GM12878 (cell line): ENCODE measurements around the gene TDO2. TPM values are rescaled to one million over a fixed set of nuclear protein-coding genes. Genes with fewer than 3 reads are reported as not detected.

Source experiments
- ATAC-seq: fragments of 200-7000 bp; cut with Tn5 transposase; 3 replicates; pipeline ENCODE4 v1.9.1; 2020; ENCODE audit warnings: mild to moderate bottlenecking, moderate library complexity
- BruUV-seq: library from RNA; stranded (reverse); fragments of 400-500 nt; replicated peaks from 2 replicates; lab custom pipeline; 2021; lab: Mats Ljungman, UMichigan
- CTCF ChIA-PET: fragments of 300-600 bp; sonication (Branson Sonifier 250); formaldehyde crosslinking; extraction: SDS; loops from one replicate; lab custom pipeline; 2021; ENCODE audit warnings: inconsistent platforms; lab: Yijun Ruan, JAX
- POLR2A ChIA-PET: fragments of 350-600 bp; formaldehyde crosslinking; extraction: SDS; loops from one replicate; lab custom pipeline; 2021; ENCODE audit warnings: inconsistent platforms; lab: Charles Lee
- RAD21 ChIA-PET: fragments of 300-600 bp; sonication (Branson Sonifier 250); formaldehyde crosslinking; loops from one replicate; lab custom pipeline; 2023; ENCODE audit warnings: antibody characterized with exemption; ENCODE audit not compliant: unreplicated experiment; lab: Charles Lee
- SMC1A ChIA-PET: fragments of 300-600 bp; sonication (Branson Sonifier 250); formaldehyde crosslinking; loops from one replicate; lab custom pipeline; 2023; ENCODE audit not compliant: unreplicated experiment, uncharacterized antibody; lab: Charles Lee
- DNase-seq: peaks from one replicate; pipeline ENCODE4 v3.0.0-alpha.2; 2011; ENCODE audit warnings: low read depth, low spot score
- FAIRE-seq: peaks from 3 replicates; lab custom pipeline; 2011; peaks lifted over from hg19 to GRCh38; lab: Jason Lieb, UNC
- H2AFZ ChIP-seq: 2 replicates; pipeline ENCODE4 v1.6.0; 2011; ENCODE audit warnings: low read depth, low read length, control low read depth; ENCODE audit not compliant: control insufficient read depth
- H3K27ac ChIP-seq: 2 replicates; pipeline ENCODE4 v1.5.1; 2011; ENCODE audit warnings: control low read depth; ENCODE audit not compliant: control insufficient read depth, insufficient read depth
- H3K27me3 ChIP-seq, 2 experiments: replicated peaks in 1 of 2; 2 replicates each; pipeline versions ENCODE4 v1.6.0 to v1.6.1; 2011; ENCODE audit warnings: low read length in 1 of 2; ENCODE audit not compliant: control insufficient read depth in 2 of 2, insufficient read depth in 2 of 2
- H3K36me3 ChIP-seq, 2 experiments: 2 replicates each; pipeline ENCODE4 v1.5.1; 2011; ENCODE audit warnings: low read length in 1 of 2; ENCODE audit not compliant: control insufficient read depth in 2 of 2, insufficient read depth in 2 of 2
- H3K4me1 ChIP-seq: 2 replicates; pipeline ENCODE4 v1.6.1; 2011; ENCODE audit warnings: mild to moderate bottlenecking, low read length, moderate library complexity, mixed read lengths; ENCODE audit not compliant: control insufficient read depth, insufficient read depth
- H3K4me2 ChIP-seq: 2 replicates; pipeline ENCODE4 v1.6.0; 2011; ENCODE audit warnings: control low read depth; ENCODE audit not compliant: control insufficient read depth, insufficient read depth
- H3K4me3 ChIP-seq: fragments of 200-600 bp; sonication (generic); 2 replicates; pipeline ENCODE4 v1.5.1; 2016
- H3K79me2 ChIP-seq: 2 replicates; pipeline ENCODE4 v1.6.0; 2011; ENCODE audit warnings: low read length; ENCODE audit not compliant: control insufficient read depth, insufficient read depth
- H3K9ac ChIP-seq: 2 replicates; pipeline ENCODE4 v1.8.0; 2011; ENCODE audit warnings: low read length, control low read depth, mixed read lengths; ENCODE audit not compliant: control insufficient read depth, insufficient read depth
- H3K9me3 ChIP-seq: replicated peaks from 3 replicates; pipeline ENCODE4 v1.5.1; 2011; ENCODE audit warnings: mild to moderate bottlenecking, low read length; ENCODE audit not compliant: control insufficient read depth, insufficient read depth
- H4K20me1 ChIP-seq: 2 replicates; pipeline ENCODE4 v1.6.0; 2011; ENCODE audit not compliant: control insufficient read depth, insufficient read depth
- IKZF1 ChIP-seq: fragments of 450-650 bp; conservative IDR thresholded peaks from 2 replicates; pipeline ENCODE4 v1.6.1; 2017; ENCODE audit warnings: antibody characterized with exemption, mild to moderate bottlenecking
- IRF4 ChIP-seq: IDR thresholded peaks from 2 replicates; pipeline ENCODE4 v1.6.1; 2011; ENCODE audit warnings: low read depth, low read length
- REST ChIP-seq: IDR thresholded peaks from 2 replicates; pipeline ENCODE4 v1.6.1; 2012; ENCODE audit warnings: mild to moderate bottlenecking, low read depth, low read length
- TCF12 ChIP-seq: IDR thresholded peaks from 2 replicates; pipeline ENCODE4 v1.6.1; 2011; ENCODE audit warnings: low read depth, mild to moderate bottlenecking, low read length
- WGBS: methylation state at CpG from one replicate; pipeline ENCODE4 v1.1.6; 2016; ENCODE audit warnings: low lambda C conversion rate; ENCODE audit not compliant: insufficient replicate concordance, insufficient coverage; ENCODE audit errors: missing lambda C conversion rate; 5-methylcytosine and 5-hydroxymethylcytosine counted together
- in situ Hi-C: fragments of 300-500 bp; cut with MboI; formaldehyde crosslinking; loops from 9 replicates; pipeline ENCODE4 v1.14.3; 2018; ENCODE audit warnings: mixed read lengths
- intact Hi-C: fragments of 100-400 bp; cut with micrococcal nuclease; formaldehyde crosslinking; loops from one replicate; pipeline ENCODE4 v1.14.2; 2022; ENCODE audit not compliant: unreplicated experiment
- polyA plus RNA-seq, 11 experiments: library from polyadenylated mRNA; depleted of rRNA in 4 of 11; unstranded in 6 of 11; stranded (reverse) in 5 of 11; fragments of >200 nt; fragmentation: Nextera tagmentation in 4 of 11; fragmentation: Illumina TruSeq in 1 of 11; extraction: Ambion mirVana in 4 of 11; extraction: Trizol in 1 of 11; gene quantifications; 1 replicate in 1 of 11; 2 replicates in 10 of 11; pipeline versions ENCODE4 v1.2.1 to v1.2.3, GENCODE V29; 2011 to 2016; ENCODE audit warnings: inconsistent platforms in 2 of 11, missing spikeins in 2 of 11, low read depth in 1 of 11
- total RNA-seq, 4 experiments: library from RNA; depleted of rRNA in 3 of 4; stranded (reverse); fragments of >200 nt in 3 of 4; fragmentation: Illumina TruSeq in 1 of 4; extraction: Trizol in 1 of 4; gene quantifications; 2 replicates each; pipeline versions ENCODE4 v1.2.1 to v1.2.3, GENCODE V29; 2013 to 2021

The TDO2 gene
- total and polyA plus RNA-seq, 10 of the 15 experiments (the other 5 are each of a cell fraction or from before 2014, with no cell fraction given) = 0.12 to 1.5 (median 0.23) TPM; not detected in 1

DNA sequence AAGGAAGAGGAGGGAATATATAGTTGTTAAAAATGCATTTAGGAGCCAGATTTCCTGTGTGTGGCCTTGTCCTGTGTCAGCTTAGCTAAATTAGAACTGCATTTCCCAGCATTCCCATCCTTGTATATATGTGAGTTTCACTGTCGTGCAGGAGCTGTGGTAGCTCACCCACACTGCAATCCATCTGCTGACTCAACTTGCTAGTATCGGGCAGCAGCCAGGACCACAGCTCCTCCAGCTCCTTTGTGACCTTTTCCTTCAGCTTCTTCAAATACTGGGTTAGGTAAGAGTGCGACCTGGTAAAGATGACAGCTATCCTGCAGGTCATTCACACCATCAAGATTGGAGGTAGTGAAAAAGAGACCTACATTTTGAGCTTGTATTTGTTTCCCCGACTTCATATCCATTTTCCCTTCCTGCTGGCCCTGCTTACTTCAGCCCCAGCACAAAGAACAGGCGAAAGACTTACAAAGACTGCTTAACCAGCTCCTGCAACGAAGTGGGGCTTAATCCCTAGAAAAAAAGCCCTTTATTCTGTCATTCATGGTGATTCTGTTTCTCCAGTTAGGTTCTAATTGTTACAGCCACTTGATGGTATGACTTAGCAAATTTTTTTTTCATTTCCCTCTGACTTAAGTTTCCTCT is 48.8 kb upstream of the TDO2 start:
- ChIA-PET SMC1A (interaction anchor here (0.7 to 2.0 kb wide), 7 partner anchors 9 to 98 kb away, joined by 3 to 8 read pairs (median 4); partner anchors contain the start of gene CTSO), POLR2A (interaction anchor here (1.2 kb wide), 1 partner anchor 26 kb away, joined by 3 read pairs; no protein-coding TSS in a partner anchor), CTCF (interaction anchor here (1.6 kb wide), 1 partner anchor 411 kb away, joined by 5 read pairs; no protein-coding TSS in a partner anchor), RAD21 (interaction anchor here (0.7 kb wide), 1 partner anchor 1105 kb away, joined by 3 read pairs; no protein-coding TSS in a partner anchor)
- TF ChIP-seq REST = no peak
- no peak for TF ChIP-seq TCF12
- TF ChIP-seq IKZF1 = 0 out of 2 replicates have a peak, but pooled peaks have one; percentile 29
- TF ChIP-seq IRF4 = no peak
- no peak overlapping the region for H3K9ac ChIP-seq
- DNase-seq = no peak
- H2AFZ ChIP-seq = no peak overlapping the region
- 7% methylated on average over 6 of the region's 6 CpGs for WGBS
- no peak overlapping the region for H3K4me2 ChIP-seq
- H3K79me2 ChIP-seq = no peaks in the 10 kb centered on the region
- FAIRE-seq = no peak
- H3K9me3 ChIP-seq = no peaks in the 10 kb centered on the region
- intact Hi-C loops (no loop called here), in situ Hi-C loops (no loop called here)
- BruUV-seq = no TSS peak
- no peak overlapping the region for H3K27ac ChIP-seq
- H3K36me3 ChIP-seq = no peaks in the 10 kb centered on the region
- no peaks in the 10 kb centered on the region for H3K4me1 ChIP-seq
- H3K4me3 ChIP-seq = no peak overlapping the region
- no peaks in the 10 kb centered on the region for H4K20me1 ChIP-seq
- H3K27me3 ChIP-seq = no peaks in the 10 kb centered on the region
- peak; percentile 65 for ATAC-seq
